IPS-15b (cell line): ENCODE data around the gene MMP25.
"Not testable (repeated sequence)": the region's sequence is repeated elsewhere in the genome, so short reads cannot be mapped to it uniquely, and the experiment has no call there.

Experiments used
- H3K27me3 ChIP-seq: one replicate; pipeline ENCODE4 v1.6.1; 2013; ENCODE audit warnings: low read length; ENCODE audit not compliant: control insufficient read depth, insufficient read depth
- H3K36me3 ChIP-seq: one replicate; pipeline ENCODE4 v1.6.1; 2013; ENCODE audit warnings: low read length; ENCODE audit not compliant: control insufficient read depth, insufficient read depth
- H3K4me1 ChIP-seq: one replicate; pipeline ENCODE4 v1.6.1; 2013; ENCODE audit warnings: mild to moderate bottlenecking, low read length; ENCODE audit not compliant: control insufficient read depth, insufficient read depth
- H3K4me3 ChIP-seq: one replicate; pipeline ENCODE4 v1.5.1; 2013; ENCODE audit warnings: low read depth, low read length
- H3K9ac ChIP-seq: one replicate; pipeline ENCODE4 v1.6.1; 2013; ENCODE audit warnings: low read depth, mild to moderate bottlenecking, low read length
- H3K9me3 ChIP-seq: one replicate; pipeline ENCODE4 v1.6.1; 2013; ENCODE audit warnings: mild to moderate bottlenecking, low read length; ENCODE audit not compliant: control insufficient read depth, insufficient read depth

The MMP25 gene

DNA sequence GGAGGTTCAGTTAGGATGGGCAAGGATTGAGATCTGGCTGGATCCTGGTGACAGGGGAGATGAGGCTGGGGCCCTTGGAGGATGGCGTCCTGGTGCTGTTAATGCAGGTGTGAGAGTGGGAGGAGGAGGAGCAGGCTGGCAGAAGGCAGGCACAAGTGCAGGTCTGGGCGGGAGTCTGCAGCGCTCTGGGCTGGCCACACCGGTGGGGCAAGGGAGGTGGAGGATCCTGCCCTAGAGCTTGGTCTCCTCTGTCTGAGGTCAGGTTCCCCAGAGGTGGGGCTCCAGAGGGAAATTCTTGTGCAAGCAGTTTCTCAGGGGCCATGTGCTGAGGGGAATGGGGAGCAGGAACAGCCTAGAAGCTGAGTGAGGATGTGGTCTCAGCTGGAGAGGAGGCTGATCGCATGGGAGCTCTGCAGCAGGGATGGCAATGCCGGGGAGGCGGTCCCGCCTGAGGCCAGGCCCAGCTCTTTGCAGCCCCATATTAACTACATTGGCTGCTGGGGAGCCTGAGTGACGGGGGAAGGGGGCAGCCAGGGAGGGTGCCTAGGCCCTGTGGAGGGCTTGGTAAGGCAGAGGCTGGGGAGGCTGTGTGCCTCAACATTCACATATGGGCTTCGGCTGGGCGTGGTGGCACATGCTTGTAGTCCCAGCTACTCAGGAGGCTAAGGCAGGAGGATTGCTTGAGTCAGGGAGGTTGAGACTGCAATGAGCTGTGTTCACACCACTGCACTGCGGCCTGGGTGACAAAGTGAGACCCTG, 6.4 kb downstream of the MMP25 start:
- H3K9ac ChIP-seq, H3K36me3 ChIP-seq, H3K4me3 ChIP-seq, H3K9me3 ChIP-seq, H3K4me1 ChIP-seq: not testable (repeated sequence)
- peaks cover 17% of the 10 kb centered on the region for H3K27me3 ChIP-seq

DNA sequence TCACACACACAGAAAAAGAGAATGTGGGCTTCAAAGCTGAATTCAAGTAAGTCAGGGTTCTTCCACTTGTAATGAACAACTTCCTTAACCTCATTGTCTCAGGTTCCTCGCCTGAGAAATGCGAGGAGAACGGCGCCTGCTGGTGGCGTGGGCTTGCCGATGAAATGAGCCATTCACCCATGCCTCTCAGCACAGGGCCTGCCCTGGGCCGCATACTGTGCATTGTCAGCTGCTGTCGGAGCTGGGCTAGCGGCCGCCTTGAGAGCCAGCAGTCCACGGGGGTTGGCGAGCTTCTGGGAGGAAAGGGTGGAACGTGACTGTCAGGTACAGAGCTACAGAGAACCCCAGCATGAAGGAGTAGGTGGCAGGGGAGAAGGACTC, 7.0 kb downstream of the MMP25 start:
- peaks cover 14% of the 10 kb centered on the region for H3K27me3 ChIP-seq
- not testable (repeated sequence) for H3K4me1 ChIP-seq, H3K4me3 ChIP-seq, H3K9me3 ChIP-seq, H3K36me3 ChIP-seq, H3K9ac ChIP-seq

DNA sequence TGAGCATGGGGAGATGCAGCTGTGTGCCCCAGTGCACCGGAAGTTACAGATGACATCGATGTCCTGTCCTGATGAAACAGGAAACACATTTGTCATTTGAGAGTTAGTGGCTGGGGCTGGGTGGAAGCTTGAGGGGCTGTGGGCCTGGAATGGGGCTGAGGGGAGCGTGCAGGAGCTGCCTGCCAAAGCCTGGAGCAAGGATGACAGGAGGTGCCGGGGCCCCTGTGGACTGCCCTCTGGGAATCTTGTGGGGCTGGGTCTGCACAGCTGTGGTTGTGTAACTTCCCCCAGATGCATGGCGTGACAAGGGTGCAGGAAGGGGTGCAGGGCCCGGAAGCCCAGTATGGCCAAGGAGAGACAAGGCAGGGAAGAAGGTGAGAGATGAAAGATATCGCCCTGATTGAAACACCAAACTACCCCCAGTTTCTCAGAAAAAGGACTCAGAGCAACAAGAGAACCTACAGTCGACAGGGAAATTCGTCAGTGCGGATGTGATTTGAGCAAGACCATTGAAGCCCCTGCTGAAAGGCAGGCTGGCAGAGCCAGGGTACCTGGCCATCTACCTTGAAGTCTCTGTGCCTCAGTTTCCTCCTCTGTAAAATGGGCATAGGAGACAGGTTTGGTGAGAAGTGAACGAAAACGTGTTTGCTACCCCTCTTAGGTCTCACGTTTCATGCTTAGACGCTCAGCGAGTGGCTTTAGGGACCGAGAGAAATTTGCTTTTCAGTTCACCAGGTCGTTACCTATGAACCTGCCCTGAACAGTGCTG, 8.8 kb downstream of the MMP25 start:
- Histone ChIP-seq H3K9ac (no peak overlapping the region), H3K4me1 (no peaks in the 10 kb centered on the region), H3K9me3 (no peaks in the 10 kb centered on the region), H3K27me3 (peaks cover 11% of the 10 kb centered on the region), H3K4me3 (no peak overlapping the region), H3K36me3 (no peaks in the 10 kb centered on the region)

DNA sequence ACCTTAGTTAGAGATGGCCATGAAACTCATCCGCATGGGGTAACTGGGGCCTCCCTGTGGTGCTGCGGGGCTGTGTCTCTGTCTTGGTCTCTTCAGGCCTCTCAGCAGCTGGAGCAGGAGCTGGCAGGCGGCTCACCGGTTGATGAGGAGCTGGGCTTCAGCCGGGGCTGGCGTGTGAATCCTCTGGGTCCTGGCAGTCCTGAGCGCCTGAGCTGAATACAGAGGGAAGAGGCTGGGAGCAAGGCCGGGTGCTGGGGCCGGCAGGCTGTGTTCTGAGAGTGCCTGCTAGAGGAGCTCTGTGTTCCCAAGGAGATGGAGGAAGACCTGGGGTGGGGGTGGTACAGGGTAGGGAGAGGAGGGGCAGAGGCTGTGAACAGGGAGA, 9.4 kb downstream of the MMP25 start:
- not testable (repeated sequence) for H3K4me3 ChIP-seq, H3K9ac ChIP-seq, H3K4me1 ChIP-seq, H3K9me3 ChIP-seq, H3K36me3 ChIP-seq
- H3K27me3 ChIP-seq = peaks cover 12% of the 10 kb centered on the region

DNA sequence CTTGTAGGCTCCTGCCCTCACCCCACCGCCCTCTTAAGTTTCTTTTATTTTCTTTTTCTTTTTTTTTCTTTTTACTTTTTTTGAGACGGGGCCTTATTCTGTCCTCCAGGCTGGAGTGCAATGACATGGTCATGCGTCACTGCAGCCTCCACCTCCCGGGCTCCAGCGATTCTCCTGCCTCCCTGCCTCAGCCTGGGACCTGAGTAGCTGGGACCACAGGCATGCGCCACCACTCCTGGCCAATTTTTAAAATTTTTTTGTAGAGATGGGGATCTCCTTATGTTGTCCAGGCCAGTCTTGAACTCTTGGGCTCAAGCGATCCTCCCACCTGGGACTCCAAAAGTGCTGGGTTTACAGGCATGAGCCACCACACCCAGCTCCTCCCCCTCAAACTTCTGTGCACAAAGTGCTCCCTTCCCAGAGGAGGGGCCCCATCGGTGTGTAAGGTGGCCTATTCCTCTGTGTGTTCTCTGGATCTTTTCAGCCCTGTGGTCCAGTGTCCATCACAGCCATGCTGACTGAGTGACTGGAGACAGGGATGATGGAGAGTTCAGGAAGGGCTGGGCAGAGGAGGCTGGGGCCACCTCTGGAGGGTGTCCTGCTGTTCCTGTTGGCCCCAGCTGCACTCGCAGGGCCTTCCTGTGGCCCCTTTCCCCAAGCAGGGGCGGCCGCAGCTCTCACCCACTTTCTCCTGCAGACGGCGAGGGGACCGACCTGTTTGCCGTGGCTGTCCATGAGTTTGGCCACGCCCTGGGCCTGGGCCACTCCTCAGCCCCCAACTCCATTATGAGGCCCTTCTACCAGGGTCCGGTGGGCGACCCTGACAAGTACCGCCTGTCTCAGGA, 10.2 kb downstream of the MMP25 start:
- no peak overlapping the region for H3K4me3 ChIP-seq
- no peaks in the 10 kb centered on the region for H3K9me3 ChIP-seq
- H3K9ac ChIP-seq = no peak overlapping the region
- peaks cover 12% of the 10 kb centered on the region for H3K27me3 ChIP-seq
- H3K36me3 ChIP-seq = no peaks in the 10 kb centered on the region
- H3K4me1 ChIP-seq = no peaks in the 10 kb centered on the region

DNA sequence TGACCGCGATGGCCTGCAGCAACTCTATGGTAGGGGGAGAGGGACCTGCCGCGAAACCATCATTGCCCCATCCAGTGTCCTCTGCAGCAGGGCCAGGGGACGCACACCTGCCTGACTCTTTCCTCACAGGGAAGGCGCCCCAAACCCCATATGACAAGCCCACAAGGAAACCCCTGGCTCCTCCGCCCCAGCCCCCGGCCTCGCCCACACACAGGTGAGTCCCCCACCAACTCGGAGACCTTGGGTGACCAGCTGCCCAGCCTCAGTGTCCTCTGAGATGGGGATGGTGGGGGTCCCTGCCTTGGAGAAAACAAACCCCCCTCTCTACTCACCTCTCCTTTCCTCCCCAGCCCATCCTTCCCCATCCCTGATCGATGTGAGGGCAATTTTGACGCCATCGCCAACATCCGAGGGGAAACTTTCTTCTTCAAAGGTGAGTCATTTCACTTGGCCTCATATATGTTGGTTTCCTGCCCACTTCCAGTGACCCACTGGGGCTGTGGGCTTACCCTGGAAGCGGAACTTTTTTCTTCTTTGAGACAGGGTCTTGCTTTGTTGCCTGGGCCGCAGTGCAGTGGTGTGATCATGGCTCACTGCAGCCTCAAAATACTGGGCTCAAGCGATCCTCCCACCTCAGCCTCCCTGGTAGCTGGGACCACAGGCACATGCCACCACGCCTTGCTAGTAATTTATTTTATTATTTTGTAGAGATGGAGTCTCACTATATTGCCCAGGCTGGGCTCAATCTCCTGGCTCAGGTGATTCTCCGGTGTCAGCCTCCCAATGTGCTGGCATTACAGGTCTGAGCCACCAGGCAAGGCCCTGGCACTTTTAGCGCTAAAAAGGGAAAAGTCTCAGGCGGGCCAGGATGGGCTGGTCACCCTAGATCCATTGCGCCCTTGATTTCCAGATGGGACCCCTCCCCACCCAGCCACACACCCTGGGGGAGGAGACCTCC, 11.1 kb downstream of the MMP25 start:
- H3K4me3 ChIP-seq = peak overlapping the region; percentile 58

DNA sequence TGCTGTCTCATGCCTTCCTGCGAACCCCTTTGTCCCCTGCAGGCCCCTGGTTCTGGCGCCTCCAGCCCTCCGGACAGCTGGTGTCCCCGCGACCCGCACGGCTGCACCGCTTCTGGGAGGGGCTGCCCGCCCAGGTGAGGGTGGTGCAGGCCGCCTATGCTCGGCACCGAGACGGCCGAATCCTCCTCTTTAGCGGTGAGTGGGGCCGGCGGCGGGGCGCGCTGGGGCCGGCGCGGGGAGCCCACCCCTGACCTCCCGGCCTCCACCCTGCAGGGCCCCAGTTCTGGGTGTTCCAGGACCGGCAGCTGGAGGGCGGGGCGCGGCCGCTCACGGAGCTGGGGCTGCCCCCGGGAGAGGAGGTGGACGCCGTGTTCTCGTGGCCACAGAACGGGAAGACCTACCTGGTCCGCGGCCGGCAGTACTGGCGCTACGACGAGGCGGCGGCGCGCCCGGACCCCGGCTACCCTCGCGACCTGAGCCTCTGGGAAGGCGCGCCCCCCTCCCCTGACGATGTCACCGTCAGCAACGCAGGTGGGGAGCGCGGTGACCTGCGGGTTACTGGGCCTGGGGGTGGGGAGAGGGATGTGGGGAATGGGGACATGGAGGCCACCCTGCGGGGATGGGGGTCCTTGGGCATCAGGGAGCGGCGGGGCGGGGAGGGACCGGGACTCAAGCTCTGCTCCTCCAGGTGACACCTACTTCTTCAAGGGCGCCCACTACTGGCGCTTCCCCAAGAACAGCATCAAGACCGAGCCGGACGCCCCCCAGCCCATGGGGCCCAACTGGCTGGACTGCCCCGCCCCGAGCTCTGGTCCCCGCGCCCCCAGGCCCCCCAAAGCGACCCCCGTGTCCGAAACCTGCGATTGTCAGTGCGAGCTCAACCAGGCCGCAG, 12.0 kb downstream of the MMP25 start:
- Histone ChIP-seq H3K9me3 (no peaks in the 10 kb centered on the region), H3K4me3 (peak overlapping the region; percentile 58), H3K27me3 (peaks cover 12% of the 10 kb centered on the region), H3K4me1 (no peaks in the 10 kb centered on the region), H3K9ac (no peak overlapping the region), H3K36me3 (no peaks in the 10 kb centered on the region)

More for the DNA sequence above, 11.1 kb downstream of the MMP25 start:
- Histone ChIP-seq H3K4me1 (no peaks in the 10 kb centered on the region), H3K9me3 (no peaks in the 10 kb centered on the region), H3K36me3 (no peaks in the 10 kb centered on the region), H3K9ac (no peak overlapping the region), H3K27me3 (peaks cover 12% of the 10 kb centered on the region)

DNA sequence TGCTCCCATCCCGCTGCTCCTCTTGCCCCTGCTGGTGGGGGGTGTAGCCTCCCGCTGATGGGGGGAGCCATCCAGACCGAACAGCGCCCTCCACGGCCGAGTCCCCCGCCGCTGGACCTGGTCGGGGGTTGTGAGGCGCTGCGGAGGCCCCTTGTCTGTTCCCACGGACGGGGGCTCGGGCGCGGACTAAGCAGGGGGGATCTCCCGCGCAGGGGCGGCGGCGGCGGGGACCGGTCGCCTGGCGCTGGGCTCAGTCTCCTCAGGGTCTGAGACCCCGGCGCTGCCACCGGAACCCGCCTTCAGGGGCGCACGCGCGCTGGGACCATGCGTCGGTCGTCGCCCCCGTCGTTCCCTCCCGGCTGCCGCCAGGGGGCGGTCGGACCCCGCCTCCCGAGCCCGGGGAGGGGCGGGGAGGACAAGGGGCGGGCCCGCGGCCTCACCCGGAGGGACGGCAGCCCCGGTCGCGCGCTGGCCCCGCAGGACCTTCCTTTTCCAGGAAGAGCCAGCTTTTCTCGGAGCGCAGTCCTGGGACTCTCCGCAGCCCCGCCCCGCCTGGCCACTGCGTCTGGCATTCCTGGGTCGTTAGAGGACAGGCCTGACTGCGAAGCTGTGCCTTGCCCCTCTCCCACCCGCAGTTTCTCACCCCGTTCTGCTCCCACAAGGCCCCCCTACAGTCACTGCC, 12.8 kb downstream of the MMP25 start:
- Histone ChIP-seq H3K9me3 (no peaks in the 10 kb centered on the region), H3K27me3 (peaks cover 12% of the 10 kb centered on the region), H3K36me3 (no peaks in the 10 kb centered on the region), H3K9ac (peak overlapping the region; percentile 73), H3K4me3 (peak overlapping the region; percentile 58), H3K4me1 (no peaks in the 10 kb centered on the region)

DNA sequence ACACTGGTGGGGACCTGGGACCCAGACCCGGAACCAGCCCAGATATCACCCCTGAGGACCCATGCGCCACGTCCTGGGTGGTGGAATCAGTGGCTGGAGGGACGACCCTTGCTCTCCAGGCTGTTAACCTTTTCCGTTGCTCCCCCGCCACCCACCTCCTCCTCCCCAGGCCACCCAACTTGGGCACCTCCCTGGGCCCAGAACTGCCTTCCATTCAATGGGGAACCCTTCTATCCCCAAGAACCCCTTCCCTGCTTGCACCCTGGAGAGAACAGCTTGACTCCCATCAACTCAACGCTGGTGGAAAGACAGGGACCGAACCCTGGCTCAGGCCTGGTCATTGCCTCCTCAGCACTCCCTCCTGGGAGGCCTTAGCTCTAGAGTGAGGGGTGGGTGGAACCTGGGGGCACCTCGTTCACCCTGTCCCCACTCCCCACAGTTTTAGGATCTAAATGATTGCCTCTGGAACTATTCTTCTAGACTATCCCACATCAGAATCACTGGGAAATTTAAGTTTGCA, 13.4 kb downstream of the MMP25 start:
- no peaks in the 10 kb centered on the region for H3K36me3 ChIP-seq
- H3K27me3 ChIP-seq = peaks cover 12% of the 10 kb centered on the region
- peak overlapping the region; percentile 58 for H3K4me3 ChIP-seq
- H3K9me3 ChIP-seq = no peaks in the 10 kb centered on the region
- peak overlapping the region; percentile 73 for H3K9ac ChIP-seq
- H3K4me1 ChIP-seq = no peaks in the 10 kb centered on the region
